ENCODE results near the gene PKLR. TPM values are rescaled to one million over a fixed set of nuclear protein-coding genes. Genes with fewer than 3 reads are reported as not detected.
A peak's percentile ranks its signal among the peaks of the same experiment; 100 is the strongest.

The PKLR gene
- total and polyA plus RNA-seq, 2 donors (not counting 1 experiment from before 2014, with no cell fraction given), result not detected

DNA sequence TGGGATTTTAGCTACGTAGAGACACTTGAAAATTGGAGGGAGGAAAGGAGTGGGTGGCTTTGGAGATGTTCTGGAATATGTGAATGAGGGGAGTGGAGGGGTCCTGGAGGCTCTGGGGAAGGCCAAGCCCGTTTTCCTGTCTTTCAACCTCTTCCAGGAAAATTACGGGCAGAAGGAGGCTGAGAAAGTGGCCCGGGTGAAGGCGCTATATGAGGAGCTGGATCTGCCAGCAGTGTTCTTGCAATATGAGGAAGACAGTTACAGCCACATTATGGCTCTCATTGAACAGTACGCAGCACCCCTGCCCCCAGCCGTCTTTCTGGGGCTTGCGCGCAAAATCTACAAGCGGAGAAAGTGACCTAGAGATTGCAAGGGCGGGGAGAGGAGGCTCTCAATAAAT is 19.0 kb upstream of the PKLR start:
- no peaks in the 10 kb centered on the region for H3K27me3 Mint-ChIP-seq
- H3K9me3 ChIP-seq (ENCODE audit: control extremely low read depth in 1 of 3, control insufficient read depth in 2 of 3, insufficient read depth in 1 of 3, low read length in 2 of 3), result peaks cover 0 to 2% (median 0%) of the 10 kb centered on the region in 3 donors

DNA sequence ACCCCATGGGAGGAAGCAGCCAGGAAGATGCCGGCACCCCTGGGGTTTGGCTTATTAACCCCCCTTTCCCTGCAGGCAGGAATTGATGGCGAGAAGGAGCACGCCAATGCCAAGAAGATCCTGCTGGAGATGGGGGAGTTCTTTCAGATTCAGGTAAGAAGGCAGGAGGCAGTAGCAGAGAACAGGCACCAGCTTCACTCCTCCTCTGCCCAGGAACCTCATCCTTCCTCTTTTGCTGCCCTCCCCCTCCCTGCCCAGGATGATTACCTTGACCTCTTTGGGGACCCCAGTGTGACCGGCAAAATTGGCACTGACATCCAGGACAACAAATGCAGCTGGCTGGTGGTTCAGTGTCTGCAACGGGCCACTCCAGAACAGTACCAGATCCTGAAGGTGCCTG is 18.3 kb upstream of the PKLR start:
- Histone ChIP-seq H3K27ac (ENCODE audit: low read length in 2 of 2) (no peak overlapping the region), H3K4me3 (ENCODE audit: control extremely low read depth in 1 of 5, extremely low read depth in 1 of 5, insufficient read depth in 1 of 5, low read depth in 2 of 5, low read length in 4 of 5) (no peak overlapping the region)
- H3K27ac Mint-ChIP-seq, result no peak overlapping the region

More for the DNA sequence above, 19.0 kb upstream of the PKLR start:
- Histone ChIP-seq H3K4me3 (ENCODE audit: control extremely low read depth in 1 of 5, extremely low read depth in 1 of 5, insufficient read depth in 1 of 5, low read depth in 2 of 5, low read length in 4 of 5) (peak overlapping the region in 4 of 5 experiments; percentile 32 to 52 (median 51)), H3K36me3 (replicated peaks in 1 of 2; ENCODE audit: control extremely low read depth in 1 of 2, control insufficient read depth in 1 of 2, extremely low read depth in 1 of 2, insufficient read depth in 2 of 2, low read length in 1 of 2) (peaks cover 0 to 3% of the 10 kb centered on the region in 2 experiments), H3K27me3 (replicated peaks in 1 of 4; ENCODE audit: control extremely low read depth in 1 of 4, control insufficient read depth in 3 of 4, insufficient read depth in 4 of 4, low read length in 3 of 4) (no peaks in the 10 kb centered on the region), H3K79me2 (ENCODE audit: control insufficient read depth, insufficient read depth, low read length) (peaks cover 4% of the 10 kb centered on the region), H2AFZ (ENCODE audit: insufficient read depth, low read depth, low read length, poor library complexity, severe bottlenecking) (peak overlapping the region; percentile 76), H3K4me2 (replicated peaks; ENCODE audit: low read depth, low read length, poor library complexity, severe bottlenecking) (peak overlapping the region; percentile 95), H3K27ac (ENCODE audit: low read length in 2 of 2) (no peak overlapping the region), H4K20me1 (ENCODE audit: control insufficient read depth, insufficient read depth, low read length, poor library complexity, severe bottlenecking) (no peaks in the 10 kb centered on the region), H3K9ac (ENCODE audit: low read length) (peak overlapping the region; percentile 62), H3K4me1 (ENCODE audit: control insufficient read depth in 2 of 2, insufficient read depth in 2 of 2, low read length in 2 of 2) (peaks cover 17 to 34% of the 10 kb centered on the region in 2 donors)
- no peak for TF ChIP-seq EZH2 (IDR thresholded peaks at IDR 0.05; ENCODE audit: borderline replicate concordance, insufficient read depth, low read depth, low read length, poor library complexity, severe bottlenecking)
- H3K9me3 Mint-ChIP-seq (ENCODE audit: insufficient read depth), result no peaks in the 10 kb centered on the region
- ChIA-PET CTCF (interaction anchor here (1.0 to 6.5 kb wide), 5 partner anchors 8 to 69 kb away, joined by 3 to 128 read pairs (median 7); partner anchors contain the start of gene FDPS), POLR2A (interaction anchor here (1.5 to 1.6 kb wide), 2 partner anchors 47 to 112 kb away, joined by 3 to 6 read pairs; partner anchors contain the start of genes CLK2 and MTX1)
- ATAC-seq (ENCODE audit: low read depth) (no peak), DNase-seq (no peak)
- WGBS (ENCODE audit: insufficient coverage), result 60% methylated on average over 7 of the region's 11 CpGs
- intact Hi-C loops (cut with micrococcal nuclease), result loop anchor here (1.0 to 10.0 kb wide), 3 partner anchors 42 to 1185 kb away; partner anchors contain the start of gene MEF2D
- peak overlapping the region; percentile 47 for H3K27ac Mint-ChIP-seq
- peaks cover 36% of the 10 kb centered on the region for H3K4me1 Mint-ChIP-seq
- H3K4me3 Mint-ChIP-seq, result peak overlapping the region; percentile 83

More for the DNA sequence above, 18.3 kb upstream of the PKLR start:
- no peak overlapping the region for H3K9ac ChIP-seq (ENCODE audit: low read length)
- ATAC-seq (ENCODE audit: low read depth) (no peak), DNase-seq (no peak)
- H3K27me3 Mint-ChIP-seq, result no peaks in the 10 kb centered on the region
- peaks cover 4% of the 10 kb centered on the region for H3K79me2 ChIP-seq (ENCODE audit: control insufficient read depth, insufficient read depth, low read length)
- TF ChIP-seq, protein P1, sequence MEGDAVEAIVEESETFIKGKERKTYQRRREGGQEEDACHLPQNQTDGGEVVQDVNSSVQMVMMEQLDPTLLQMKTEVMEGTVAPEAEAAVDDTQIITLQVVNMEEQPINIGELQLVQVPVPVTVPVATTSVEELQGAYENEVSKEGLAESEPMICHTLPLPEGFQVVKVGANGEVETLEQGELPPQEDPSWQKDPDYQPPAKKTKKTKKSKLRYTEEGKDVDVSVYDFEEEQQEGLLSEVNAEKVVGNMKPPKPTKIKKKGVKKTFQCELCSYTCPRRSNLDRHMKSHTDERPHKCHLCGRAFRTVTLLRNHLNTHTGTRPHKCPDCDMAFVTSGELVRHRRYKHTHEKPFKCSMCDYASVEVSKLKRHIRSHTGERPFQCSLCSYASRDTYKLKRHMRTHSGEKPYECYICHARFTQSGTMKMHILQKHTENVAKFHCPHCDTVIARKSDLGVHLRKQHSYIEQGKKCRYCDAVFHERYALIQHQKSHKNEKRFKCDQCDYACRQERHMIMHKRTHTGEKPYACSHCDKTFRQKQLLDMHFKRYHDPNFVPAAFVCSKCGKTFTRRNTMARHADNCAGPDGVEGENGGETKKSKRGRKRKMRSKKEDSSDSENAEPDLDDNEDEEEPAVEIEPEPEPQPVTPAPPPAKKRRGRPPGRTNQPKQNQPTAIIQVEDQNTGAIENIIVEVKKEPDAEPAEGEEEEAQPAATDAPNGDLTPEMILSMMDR (IDR thresholded peaks at IDR 0.05), result no peak
- no peak for TF ChIP-seq EZH2 (IDR thresholded peaks at IDR 0.05; ENCODE audit: borderline replicate concordance, insufficient read depth, low read depth, low read length, poor library complexity, severe bottlenecking)
- ChIA-PET CTCF (interaction anchor here (1.0 to 6.5 kb wide), 4 partner anchors 9 to 211 kb away, joined by 5 to 128 read pairs (median 6); no protein-coding TSS in a partner anchor), POLR2A (interaction anchor here (1.5 kb wide), 1 partner anchor 111 kb away, joined by 3 read pairs; the partner anchor contains the start of gene MTX1)
- no peaks in the 10 kb centered on the region for H3K27me3 ChIP-seq (replicated peaks in 1 of 4; ENCODE audit: control extremely low read depth in 1 of 4, control insufficient read depth in 3 of 4, insufficient read depth in 4 of 4, low read length in 3 of 4)
- H3K4me1 ChIP-seq (ENCODE audit: control insufficient read depth in 2 of 2, insufficient read depth in 2 of 2, low read length in 2 of 2), result peaks cover 17 to 27% of the 10 kb centered on the region in 2 donors
- H4K20me1 ChIP-seq (ENCODE audit: control insufficient read depth, insufficient read depth, low read length, poor library complexity, severe bottlenecking), result no peaks in the 10 kb centered on the region
- no peak overlapping the region for H3K4me2 ChIP-seq (replicated peaks; ENCODE audit: low read depth, low read length, poor library complexity, severe bottlenecking)
- peaks cover 0 to 3% of the 10 kb centered on the region in 2 experiments for H3K36me3 ChIP-seq (replicated peaks in 1 of 2; ENCODE audit: control extremely low read depth in 1 of 2, control insufficient read depth in 1 of 2, extremely low read depth in 1 of 2, insufficient read depth in 2 of 2, low read length in 1 of 2)
- H3K4me3 Mint-ChIP-seq, result peak overlapping the region; percentile 1
- H3K4me1 Mint-ChIP-seq, result peaks cover 33% of the 10 kb centered on the region
- 94% methylated on average over 2 of the region's 5 CpGs for WGBS (ENCODE audit: insufficient coverage)
- H3K9me3 ChIP-seq (ENCODE audit: control extremely low read depth in 1 of 3, control insufficient read depth in 2 of 3, insufficient read depth in 1 of 3, low read length in 2 of 3), result peaks cover 0 to 2% (median 0%) of the 10 kb centered on the region in 3 donors
- no peaks in the 10 kb centered on the region for H3K9me3 Mint-ChIP-seq (ENCODE audit: insufficient read depth)
- no peak overlapping the region for H2AFZ ChIP-seq (ENCODE audit: insufficient read depth, low read depth, low read length, poor library complexity, severe bottlenecking)
- intact Hi-C loops (cut with micrococcal nuclease), result no loop called here

All from B cell (primary cell).